PC-9 (cell line): Measurements from ENCODE around the gene TTC4.

ENCODE experiments used
- EZH2 ChIP-seq: fragments of 200-600 bp; sonication (generic); IDR thresholded peaks from 2 replicates; pipeline ENCODE4 v1.8.0; 2017; ENCODE audit warnings: antibody characterized with exemption, low read depth
- TF ChIP-seq, protein P1 (sequence below): fragments of 200-600 bp; sonication (generic); conservative IDR thresholded peaks from 2 replicates; pipeline ENCODE4 v1.6.1; 2017; ENCODE audit warnings: mixed run types, antibody characterized with exemption, mild to moderate bottlenecking, moderate library complexity

DNA sequence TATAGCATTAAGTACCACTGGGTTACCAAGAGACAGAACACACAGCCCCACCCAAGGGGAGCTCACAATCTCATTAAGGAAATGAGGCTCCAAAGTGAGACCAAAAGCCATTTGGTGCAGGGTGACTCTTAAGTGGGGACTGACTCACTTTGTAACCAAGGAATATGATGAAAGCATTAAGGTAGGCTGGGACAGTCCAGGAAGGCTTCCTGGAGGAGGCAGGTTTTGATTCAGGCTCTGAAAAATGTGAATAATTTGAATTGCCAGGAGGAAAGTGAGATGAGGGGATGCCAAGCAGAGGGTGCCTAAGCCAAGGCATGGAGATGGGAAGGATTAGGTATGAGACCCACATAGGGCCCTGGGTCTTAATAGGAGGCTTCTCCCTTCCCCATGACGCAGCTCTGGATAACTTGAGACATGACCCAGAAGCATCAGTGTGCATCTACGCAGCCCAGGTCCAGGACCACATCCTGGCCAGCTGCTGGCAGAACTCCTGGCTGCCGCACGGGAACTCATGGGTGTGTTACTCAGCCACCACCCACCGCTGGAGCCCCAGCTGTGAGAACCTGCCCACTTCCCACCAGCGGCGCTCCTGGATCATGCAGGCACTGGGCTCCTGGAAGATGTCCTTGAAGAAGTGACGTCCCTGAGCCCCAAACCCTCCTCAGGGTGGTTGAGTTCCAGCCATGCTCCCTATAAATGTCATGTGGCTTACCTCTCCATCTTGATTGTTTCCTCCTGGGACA, 5.9 kb upstream of the TTC4 start:
- TF ChIP-seq, protein P1, sequence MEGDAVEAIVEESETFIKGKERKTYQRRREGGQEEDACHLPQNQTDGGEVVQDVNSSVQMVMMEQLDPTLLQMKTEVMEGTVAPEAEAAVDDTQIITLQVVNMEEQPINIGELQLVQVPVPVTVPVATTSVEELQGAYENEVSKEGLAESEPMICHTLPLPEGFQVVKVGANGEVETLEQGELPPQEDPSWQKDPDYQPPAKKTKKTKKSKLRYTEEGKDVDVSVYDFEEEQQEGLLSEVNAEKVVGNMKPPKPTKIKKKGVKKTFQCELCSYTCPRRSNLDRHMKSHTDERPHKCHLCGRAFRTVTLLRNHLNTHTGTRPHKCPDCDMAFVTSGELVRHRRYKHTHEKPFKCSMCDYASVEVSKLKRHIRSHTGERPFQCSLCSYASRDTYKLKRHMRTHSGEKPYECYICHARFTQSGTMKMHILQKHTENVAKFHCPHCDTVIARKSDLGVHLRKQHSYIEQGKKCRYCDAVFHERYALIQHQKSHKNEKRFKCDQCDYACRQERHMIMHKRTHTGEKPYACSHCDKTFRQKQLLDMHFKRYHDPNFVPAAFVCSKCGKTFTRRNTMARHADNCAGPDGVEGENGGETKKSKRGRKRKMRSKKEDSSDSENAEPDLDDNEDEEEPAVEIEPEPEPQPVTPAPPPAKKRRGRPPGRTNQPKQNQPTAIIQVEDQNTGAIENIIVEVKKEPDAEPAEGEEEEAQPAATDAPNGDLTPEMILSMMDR, result no peak
- TF ChIP-seq EZH2, result no peak
